Heart left ventricle (tissue), 13 donors: Measurements from ENCODE around the gene RYR3.

Source experiments
- CTCF ChIP-seq, 12 donors: fragments of 200-600 bp; sonication (generic) in 4 of 12; IDR thresholded peaks; one replicate each; pipeline versions ENCODE4 v1.5.0 to v1.8.0; 2018 to 2022; ENCODE audit warnings: antibody characterized with exemption in 12 of 12, mild to moderate bottlenecking in 5 of 12
- POLR2A ChIP-seq, 2 donors: fragments of 450-650 bp; IDR thresholded peaks; one replicate each; pipeline ENCODE4 v1.6.1; 2017; ENCODE audit warnings: antibody characterized with exemption in 2 of 2, mild to moderate bottlenecking in 2 of 2, moderate library complexity in 2 of 2
- donor health status: ischemic (EF 13 %, LVEDD 7.1; RV severe dilation, severe dysfunction).
- donor health status: DM: no; HTN: yes; CAD: no.
- donor health status: DM: no; HTN: no; CAD: no.
- donor health status: ischemic (EF 25% LVEDD 6.9; RV normal size, moderate dysfunction).
- donor health status: ischemic (EF 25% LVEDD 5.7; RV mildly dilated, moderate dysfunction).
- donor health status: ischemic (EF 35%, LVEDD 5.7; RV mildly dilated, moderate dysfunction).
- donor health status: nonischemic (EF 11% LVEDD 7.7; RV severe dilation, severe dysfunction).
- donor health status: DM: yes; HTN: yes; CAD: no.
- donor health status: PGD.
- donor health status: ischemic (EF 29% LVEDD 5.4; RV normal size, mild dysfunction).
- donor health status: nonischemic (EF 23%, LVEDD 6.1; RV moderate dilation, normal function).

GRCh38 chr15:33735143-33735542, 424.4 kb downstream of the RYR3 start:
- no peak for TF ChIP-seq CTCF (IDR thresholded peaks at IDR 0.05)
- no peak for TF ChIP-seq POLR2A (IDR thresholded peaks at IDR 0.05)
